NCI-H2081 (cell line): ENCODE measurements around the gene PDK3.
A peak's percentile ranks its signal among the peaks of the same experiment; 100 is the strongest.

Experiments used
- DNase-seq, 2 experiments: peaks; one replicate each; lab custom pipeline; 2025; lab: John Stamatoyannopoulos, UW

The PDK3 gene

DNA sequence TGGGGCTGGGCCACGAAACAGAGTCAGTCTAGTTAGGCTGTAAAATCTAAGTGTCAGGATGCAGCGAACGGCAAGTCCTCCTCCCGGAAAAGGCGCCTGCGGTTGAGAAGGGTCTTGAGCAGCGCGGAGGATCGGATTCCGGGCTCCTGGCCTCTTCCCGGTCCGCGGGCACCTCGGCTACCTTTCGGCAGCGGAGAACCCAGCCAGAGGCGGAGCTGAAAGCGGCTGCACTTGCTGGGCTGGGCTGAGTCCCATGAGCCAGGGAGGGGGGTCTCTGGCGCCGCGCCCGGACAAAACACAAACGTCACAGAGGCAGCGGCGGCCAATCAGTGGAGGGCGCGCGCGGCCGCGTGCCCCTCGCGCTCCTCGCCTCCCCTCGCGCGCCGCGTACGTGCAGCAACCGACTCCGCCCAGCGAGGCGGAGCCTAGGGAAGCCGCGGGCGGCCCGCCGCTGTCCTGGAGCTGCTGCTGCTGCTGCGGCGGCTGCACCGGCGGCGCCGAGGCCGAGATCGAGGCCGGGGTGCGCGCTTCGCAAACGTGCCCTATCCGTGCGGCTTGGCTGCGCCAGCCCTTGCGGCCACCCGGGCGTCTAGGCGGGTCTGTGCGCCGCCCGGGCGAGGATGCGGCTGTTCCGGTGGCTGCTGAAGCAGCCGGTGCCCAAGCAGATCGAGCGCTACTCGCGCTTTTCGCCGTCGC lies at the start of gene PDK3:
TSS of gene PDK3 (plus strand) at position 451 of the 696 bp plus-strand sequence. CDS start at position 621, 170 bp downstream.
- peak; percentile 92 to 93 for DNase-seq

DNA sequence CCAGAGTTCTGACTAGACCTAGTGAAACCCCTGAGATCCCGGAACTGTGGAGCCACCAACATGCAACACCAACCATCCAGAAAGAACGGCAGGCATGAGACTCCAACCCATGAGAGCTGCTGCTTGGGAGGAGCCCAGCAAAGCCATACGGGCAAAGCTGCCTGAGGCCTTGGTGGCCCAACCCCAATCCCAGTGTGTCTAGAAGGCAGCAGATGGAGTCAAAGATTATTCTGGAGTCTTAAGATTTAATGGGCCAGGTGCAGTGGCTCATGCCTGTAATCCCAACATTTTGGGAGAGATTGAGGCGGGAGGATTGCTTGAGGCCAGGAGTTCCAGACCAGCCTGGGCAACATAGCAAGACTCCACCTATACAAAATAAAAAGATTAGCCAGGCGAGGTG lies 49.2 kb upstream of the PDK3 start:
- DNase-seq = no peak

DNA sequence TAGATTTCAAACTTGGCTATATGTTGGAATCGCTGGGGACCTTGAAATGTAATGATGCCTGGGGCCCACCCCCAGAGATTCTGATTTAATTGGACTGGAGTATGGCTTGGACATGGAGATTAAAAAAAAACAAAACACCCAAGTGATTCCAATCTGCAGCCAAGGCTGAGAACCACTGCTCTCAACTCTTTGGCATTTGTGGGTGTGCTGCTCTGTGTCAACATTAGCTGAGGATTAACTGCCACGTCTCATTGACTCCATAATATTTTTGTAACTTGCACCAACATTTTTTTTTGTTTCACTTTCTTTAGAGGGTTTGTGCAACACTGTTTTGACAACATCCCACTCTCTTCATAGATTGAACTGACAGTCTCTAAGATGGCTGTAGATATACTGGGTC lies 41.1 kb upstream of the PDK3 start:
- DNase-seq = no peak

DNA sequence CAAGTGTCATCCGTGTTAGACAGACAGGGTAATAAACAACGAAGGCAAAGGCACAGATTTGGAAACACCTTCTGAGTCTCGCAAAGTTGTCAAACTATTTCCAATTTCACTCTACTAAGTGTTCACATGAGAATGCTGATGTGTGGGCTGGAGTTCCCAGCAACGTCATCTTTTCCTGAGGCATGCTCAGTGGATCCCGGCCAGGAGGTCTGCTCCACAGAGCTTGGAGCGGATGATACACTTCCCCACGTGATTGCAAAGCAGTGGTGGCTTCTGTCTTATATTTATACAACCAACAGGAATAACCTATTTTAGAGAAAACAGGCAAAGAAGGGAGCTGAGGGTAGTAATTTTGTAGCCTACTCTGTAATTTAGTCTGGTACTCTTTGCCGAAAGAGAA lies 40.1 kb upstream of the PDK3 start:
- DNase-seq = no peak

DNA sequence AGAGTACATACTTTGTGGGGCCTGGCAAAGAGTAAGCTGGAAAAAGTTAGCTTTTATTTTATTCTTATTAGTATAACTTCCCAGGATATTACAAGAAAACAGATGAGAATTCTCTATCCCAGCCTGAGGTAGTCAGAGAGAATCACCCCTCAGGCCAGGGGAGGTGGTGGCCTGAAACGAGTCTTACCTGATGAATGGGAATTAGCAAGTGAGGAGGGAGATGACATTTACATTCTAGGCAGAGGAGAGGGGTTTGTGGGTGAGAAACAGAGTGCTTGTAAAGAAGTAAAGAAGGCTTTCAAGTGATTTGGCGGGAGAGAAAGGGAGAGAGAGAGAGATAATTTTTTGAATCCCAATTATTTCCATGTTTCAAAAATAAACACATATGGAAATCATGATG lies 39.3 kb upstream of the PDK3 start:
- DNase-seq = no peak

DNA sequence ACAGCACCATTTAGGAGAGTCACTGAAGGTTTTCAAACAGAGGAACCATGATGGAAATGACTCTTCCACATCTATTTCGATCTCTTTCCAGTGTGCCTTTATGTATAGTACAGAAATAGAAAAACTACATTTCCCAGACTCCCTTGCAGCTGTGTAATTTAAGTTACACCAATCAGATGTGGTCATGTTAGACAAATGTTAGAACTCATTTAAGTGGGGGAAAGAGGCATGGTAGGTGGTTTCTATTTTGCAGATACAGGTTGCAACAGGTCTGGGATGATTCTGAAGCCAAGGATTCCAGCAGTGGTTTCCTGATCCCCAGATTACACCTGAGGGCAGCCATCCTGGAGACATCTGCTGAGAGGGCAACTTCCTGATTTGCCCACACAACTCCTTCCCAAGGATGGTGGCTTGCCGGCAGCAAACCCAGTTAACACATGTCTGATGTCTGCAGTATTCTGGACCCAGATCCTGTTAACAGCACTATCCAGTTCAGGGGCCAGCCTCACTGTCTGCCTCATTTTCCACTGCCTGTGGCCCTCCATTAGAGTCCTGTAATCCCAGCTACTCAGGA lies 38.7 kb upstream of the PDK3 start:
- no peak for DNase-seq

DNA sequence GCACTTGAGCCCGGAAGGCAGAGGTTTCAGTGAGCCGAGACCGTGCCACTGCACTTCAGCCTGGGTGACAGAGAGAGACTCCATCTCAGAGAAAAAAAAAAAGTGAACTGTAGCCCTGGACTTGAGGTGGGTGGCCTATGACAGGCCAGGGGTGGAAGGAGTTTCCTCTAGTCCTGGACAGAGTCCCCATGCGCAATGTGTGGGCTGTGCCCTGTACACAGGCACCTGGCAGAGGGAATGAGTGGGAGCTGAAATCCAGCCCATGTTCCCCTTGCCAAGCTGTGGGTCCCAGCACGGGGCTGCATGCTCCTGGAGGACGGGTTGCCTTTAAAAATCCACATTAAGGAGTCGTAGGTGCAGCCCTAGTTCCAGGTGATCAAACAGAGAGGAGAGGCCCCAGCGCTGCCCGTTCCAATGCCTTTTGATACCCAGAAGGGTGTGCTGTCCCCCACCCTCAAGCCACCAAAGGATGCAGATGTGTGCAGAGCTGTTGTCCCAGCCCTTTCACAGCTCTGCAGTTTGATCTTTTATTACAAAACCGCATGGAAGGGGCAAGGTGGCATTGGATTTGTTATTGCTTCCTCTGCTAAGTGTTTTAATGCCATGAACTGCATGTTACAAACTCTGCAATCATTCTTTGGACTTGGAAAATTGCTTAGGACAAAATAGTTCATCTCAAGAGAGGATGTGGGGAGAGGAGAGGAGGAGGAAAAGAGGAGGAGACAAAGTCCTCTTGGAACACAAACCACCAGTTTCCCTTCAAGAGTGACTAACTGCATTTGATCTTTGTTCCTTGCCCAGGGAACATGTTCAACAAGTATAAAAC lies 38.0 kb upstream of the PDK3 start:
- DNase-seq = no peak

DNA sequence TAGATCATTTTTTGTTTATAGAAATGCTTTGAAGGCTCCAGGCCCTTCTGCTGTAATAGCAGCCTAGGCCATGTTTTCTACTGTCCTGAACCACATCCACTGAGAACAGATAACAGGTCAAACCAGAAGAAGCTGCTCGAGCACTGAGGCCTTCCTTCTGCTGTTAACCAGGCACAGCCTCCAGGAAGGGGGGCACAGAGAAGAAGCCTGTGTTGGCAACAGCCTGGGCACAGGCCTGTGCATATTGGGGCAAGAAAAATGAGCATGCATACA lies 37.4 kb upstream of the PDK3 start:
- DNase-seq = no peak

DNA sequence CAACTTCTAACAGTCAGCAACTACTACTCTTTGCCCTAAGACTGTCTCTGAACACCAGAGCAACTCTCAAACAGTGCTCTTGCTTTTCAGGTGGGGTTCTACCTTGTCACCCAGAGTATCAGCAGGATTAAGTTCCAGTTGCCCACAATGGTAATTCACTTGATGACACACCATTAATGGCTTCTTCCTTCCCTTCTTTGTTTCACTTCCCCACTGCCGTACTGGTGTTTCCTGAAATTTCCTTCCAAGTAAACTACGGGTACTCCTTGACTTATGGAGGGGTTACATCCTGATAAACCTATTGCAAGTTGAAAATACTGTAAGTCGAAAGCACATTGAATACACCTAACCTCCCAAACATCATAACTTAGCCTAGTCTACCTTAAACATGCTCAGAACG lies 36.6 kb upstream of the PDK3 start:
- no peak for DNase-seq

DNA sequence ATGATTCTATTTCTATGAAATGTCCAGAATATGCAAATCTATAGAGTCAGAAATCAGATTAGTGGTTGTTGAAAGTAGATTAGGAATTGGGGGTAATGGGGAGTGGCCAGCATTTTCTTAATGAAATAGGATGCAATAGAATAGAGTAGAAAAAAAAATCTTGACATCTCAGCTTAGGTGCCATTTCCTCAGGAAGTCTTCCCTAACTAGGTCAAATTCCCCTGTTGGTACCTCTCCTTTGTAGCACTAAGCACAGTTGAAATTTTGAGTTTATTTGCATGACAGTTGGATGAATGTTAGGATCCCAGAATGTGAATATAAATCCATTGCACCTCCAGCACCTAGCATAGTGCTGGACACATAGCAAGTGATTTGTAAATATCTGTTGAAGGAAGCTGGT lies 30.0 kb upstream of the PDK3 start:
- no peak for DNase-seq

DNA sequence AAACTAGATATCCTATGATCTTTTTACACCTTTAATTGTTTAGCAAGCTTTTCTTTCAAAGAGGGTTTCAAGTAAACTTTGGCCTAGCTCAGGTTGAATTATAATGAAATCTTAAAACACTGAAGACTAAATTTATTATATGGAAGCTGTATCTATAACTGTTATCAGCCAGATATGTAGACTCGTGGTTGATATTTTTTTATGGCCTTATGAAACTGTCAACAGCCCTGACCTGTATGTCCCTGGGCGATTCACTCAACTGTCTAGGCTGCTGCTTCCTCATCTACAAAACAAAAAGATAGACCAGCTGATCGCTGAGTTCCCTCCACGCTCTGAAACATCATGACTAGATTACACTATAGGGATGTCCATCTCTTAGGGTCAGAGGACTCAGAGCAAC lies 21.2 kb upstream of the PDK3 start:
- no peak for DNase-seq

DNA sequence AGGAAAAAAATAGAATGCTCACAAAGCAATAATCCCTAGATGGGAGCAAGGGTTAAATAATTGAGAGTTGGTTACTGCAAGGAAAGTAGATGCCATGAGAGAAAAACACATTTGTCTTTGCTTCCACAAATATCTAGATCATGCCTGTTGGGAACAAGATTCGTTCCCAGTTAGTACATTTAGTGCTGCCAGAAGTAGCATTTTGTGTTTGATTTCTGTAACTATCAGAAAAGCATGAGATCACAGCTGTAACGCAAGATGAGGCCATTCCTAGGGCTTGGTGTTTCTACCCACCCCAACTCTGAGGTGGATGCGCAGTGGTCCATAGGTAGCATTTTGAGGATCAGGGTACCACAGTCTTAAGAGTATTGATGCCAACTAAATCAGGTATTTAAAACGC lies 20.4 kb upstream of the PDK3 start:
- no peak for DNase-seq

DNA sequence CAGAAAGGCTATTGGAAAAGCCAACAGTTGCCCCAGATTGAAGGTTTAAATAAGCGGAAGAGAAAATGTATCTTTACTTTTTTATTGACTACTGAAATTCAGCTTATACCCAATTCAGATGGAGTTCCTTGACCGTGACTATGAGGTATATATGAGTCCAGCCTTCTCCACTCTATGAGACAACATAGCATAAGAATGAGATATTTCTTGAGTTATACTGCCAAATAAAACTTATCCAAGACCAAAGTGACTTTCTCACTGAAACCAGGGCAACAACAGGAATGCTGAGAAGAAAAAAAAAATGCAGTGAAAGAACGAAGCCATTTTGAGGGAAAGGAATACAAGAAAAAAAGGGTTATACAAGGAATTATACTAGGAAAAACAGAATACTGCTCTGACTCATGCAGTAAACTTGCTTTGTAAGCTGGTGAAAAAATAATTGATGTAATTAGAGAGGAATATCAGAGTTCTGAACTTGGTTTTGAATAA lies 16.3 kb upstream of the PDK3 start:
- DNase-seq = no peak

DNA sequence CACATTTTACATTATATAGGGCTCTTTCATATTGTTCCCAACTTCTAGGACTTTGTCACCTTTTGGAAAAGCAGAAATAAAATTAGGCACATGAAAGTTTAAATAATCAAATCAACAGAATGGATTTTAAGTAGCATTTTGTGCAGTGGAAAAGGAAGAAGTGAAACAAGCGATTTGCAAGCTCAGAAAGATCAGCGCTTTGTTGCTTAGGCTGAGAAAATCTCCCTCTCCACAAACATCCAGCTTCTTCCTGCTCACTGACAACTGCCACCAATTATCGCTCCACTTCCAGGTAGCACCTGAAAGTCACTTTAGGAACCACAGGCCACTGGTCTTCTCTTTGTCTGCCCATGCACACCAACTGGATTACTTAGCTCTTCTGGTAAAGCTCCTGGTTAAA lies 2.0 kb upstream of the PDK3 start:
- no peak for DNase-seq

DNA sequence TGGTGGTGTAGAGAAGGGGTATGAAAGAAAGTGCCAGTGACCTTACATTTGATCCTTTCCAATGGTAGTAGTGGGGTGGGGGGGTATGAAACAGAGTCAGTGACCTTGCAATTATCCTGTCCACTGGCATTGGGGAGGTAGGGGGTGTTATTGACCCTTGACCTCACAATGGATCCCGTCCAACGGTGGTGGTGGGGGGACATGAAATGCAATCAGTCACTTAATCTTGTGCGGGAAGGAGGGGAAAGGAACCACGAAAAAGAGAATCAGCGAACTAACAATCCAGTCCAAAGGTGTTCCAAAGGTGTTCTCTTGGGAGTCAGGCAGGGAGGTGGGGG lies 619 bp upstream of the PDK3 start:
- no peak for DNase-seq

DNA sequence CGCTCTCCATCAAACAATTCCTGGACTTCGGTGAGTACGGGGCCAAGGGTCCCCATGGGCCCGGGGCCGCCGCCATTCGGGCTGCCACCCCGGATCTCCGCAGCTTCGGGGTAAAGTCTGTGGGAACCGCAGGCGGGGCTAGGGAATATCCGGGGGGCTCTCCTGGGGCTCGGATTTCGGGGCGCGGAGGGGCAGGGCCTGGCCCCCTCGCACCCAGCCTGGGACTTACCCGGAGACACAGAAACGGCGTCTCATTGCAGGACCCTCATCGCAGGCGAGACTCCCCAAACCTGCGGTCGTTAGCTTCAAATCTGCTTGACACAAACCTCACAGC lies 413 bp downstream of the PDK3 start:
- DNase-seq = no peak

DNA sequence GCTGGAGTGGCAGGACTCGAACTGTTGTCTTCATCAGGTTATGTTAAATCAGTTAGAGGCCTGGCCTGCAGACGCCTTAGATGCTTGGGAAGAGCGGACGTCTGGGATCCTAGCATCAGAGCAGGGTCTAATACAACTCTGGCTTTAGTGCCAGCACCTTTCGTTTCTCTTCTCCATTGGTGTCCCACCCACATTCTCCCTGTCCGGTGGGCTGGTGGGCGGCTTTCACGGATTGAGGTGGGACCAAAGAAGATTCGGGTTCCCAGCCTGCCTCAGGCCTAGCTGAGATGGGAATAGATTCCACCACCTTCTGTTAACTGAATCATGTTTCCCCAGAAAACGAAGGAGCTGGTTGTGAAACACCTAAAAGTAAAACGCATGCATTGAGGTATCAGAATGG lies 939 bp downstream of the PDK3 start:
- DNase-seq = no peak

DNA sequence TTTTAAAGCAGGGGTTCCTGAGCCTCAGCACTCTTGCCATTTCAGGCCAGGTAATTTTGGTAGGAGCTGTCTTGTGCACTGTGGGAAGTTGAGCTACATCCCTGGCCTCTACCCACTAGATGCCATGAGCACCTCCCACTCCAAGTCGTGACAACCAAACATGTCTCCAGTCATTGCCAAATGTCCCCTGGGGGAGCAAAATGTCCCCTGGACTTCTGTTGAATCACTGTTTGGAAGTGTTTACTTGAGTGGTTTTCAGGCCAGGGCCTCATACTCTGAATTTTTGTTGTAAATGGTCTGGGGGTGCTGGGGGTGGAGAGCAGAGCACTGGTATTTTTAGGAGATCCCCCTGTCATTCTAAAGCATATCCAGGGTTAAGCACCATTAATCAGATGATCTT lies 3.2 kb downstream of the PDK3 start:
- DNase-seq = no peak

DNA sequence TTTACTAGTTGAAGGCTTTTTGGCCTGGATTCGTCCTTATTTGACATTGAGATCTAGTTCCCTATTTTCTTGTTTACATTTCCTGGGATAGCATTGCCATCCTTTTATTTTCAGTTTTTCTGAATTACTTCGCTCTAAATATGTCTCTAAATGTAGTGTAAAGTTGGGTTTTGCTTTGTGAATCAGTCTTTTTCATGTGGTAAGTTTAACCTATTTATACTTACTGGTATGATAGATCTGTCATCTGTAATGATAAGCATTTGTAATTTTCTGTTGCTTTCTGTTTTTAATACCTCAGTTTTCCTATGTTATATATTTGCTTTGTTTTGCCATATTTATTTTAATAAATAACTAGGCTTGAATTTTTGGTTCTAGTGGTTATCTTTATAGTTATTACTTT lies 6.7 kb downstream of the PDK3 start:
- no peak for DNase-seq

DNA sequence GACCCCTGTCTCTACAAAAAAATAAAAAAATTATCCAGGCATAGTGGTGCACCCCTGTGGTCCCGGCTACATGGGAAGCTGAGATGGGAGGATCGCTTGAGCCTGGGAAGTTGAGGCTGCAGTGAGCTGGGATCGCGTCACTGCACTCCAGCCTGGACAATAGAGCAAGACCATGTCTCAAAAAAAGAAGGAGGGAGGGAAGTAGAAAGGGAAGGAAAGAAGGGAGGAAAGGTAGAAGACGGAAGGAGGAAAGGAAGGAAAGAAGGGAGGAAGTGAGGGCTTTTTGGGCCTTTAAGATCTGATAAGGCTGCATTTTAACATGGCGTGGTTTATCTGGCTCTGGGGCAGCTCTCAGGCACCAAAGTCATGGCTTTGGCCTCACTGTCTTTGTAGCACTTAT lies 10.4 kb downstream of the PDK3 start:
- DNase-seq = no peak

DNA sequence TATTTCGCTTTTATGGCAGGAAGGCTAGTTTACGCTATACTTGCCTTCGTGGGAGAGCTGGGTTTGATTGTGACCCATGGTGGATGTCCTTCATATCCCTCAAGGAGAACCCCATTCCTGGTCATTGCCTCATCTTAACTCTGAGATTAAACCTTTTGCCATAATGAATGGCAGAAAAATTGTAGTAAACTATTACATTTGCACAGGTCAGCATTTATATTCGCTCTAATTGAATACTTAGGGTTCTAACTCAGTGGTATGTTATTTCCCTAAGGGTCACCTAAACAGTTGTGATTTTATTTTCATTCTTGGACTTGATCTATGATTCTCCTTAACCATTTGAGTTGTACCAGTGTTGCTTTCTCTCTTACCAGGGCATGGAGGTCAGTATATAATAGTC lies 13.4 kb downstream of the PDK3 start:
- no peak for DNase-seq

DNA sequence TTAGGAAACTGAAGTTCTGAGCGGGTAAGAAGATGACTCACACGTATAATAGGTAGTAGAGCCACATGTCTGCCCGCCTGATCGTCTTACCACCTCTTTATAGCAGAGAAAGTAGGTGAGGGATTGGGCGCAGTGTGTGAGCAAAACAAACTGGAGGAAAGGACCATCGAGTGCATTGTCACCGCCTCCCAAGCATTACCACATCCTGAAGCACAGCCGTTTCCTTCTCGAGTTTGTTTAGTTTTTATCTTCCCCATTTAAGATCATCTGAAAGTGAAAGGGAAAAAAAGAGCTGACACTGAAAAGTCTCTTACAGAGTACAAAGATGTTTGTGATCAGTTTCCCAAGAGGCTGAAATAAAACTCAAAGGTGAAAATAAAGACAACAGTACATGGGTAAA lies 14.8 kb downstream of the PDK3 start:
- no peak for DNase-seq

DNA sequence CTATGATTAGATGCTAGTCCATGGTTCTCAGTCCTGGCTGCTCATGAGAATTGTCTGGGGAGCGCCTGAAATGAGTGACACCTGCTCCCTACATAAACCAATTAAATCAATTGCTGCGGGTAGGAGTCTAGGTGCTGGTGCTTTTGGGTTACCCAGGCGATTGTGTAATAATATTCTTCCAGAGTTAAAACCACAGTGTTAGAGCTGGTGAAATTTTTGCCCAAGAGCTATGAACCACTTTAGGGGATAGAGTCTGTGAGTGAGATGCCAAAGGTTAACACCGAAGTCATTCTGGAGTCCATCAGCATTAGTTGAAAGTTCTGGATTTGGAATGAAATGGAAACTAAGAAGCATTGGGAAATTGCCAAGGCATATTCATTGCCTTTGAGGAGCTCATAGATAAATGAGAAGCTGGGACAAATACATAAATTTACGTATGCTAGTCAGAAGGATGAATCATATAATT lies 15.3 kb downstream of the PDK3 start:
- no peak for DNase-seq
